ENCODE data around the gene NT5C.

Gene NT5C

DNA sequence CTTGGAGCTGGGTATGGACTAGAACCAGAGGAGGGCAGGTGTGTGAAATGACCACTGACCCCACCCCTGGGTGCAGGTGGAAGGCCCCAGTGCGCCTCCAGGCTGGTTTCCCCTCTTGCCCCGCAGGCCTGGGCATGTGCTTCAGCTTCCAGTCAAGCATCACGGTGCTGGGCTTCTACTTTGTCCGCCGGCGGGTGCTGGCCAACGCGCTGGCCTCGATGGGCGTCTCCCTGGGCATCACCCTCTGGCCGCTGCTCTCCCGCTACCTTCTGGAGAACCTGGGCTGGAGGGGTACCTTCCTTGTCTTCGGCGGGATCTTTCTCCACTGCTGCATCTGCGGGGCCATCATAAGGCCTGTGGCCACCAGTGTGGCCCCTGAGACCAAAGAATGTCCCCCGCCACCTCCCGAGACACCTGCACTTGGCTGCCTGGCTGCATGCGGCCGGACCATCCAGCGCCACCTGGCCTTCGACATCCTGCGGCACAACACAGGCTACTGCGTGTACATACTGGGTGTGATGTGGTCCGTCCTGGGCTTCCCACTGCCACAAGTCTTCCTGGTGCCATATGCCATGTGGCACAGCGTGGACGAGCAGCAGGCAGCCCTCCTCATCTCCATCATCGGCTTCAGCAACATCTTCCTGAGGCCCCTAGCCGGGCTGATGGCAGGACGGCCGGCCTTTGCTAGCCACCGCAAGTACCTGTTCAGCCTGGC is 31.5 kb downstream of the NT5C start:
- TF ChIP-seq, protein P1, sequence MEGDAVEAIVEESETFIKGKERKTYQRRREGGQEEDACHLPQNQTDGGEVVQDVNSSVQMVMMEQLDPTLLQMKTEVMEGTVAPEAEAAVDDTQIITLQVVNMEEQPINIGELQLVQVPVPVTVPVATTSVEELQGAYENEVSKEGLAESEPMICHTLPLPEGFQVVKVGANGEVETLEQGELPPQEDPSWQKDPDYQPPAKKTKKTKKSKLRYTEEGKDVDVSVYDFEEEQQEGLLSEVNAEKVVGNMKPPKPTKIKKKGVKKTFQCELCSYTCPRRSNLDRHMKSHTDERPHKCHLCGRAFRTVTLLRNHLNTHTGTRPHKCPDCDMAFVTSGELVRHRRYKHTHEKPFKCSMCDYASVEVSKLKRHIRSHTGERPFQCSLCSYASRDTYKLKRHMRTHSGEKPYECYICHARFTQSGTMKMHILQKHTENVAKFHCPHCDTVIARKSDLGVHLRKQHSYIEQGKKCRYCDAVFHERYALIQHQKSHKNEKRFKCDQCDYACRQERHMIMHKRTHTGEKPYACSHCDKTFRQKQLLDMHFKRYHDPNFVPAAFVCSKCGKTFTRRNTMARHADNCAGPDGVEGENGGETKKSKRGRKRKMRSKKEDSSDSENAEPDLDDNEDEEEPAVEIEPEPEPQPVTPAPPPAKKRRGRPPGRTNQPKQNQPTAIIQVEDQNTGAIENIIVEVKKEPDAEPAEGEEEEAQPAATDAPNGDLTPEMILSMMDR (IDR thresholded peaks at IDR 0.05; ENCODE audit: low read depth, low read length), result no peak
- Histone ChIP-seq H3K4me3 (ENCODE audit: low read depth, low read length) (no peak overlapping the region), H3K36me3 (no peaks in the 10 kb centered on the region), H3K9me3 (ENCODE audit: severe bottlenecking) (peaks cover 3% of the 10 kb centered on the region), H3K27ac (no peak overlapping the region), H3K27me3 (ENCODE audit: insufficient read depth, low read depth, severe bottlenecking) (no peaks in the 10 kb centered on the region)
- DNase-seq, result no peak

GRCh38 chr17:75098861-75099260 is 32.7 kb downstream of the NT5C start:
- H3K4me3 ChIP-seq (ENCODE audit: low read depth, low read length), result no peak overlapping the region
- DNase-seq, result no peak
- no peaks in the 10 kb centered on the region for H3K27me3 ChIP-seq (ENCODE audit: insufficient read depth, low read depth, severe bottlenecking)
- H3K36me3 ChIP-seq, result no peaks in the 10 kb centered on the region
- peaks cover 3% of the 10 kb centered on the region for H3K9me3 ChIP-seq (ENCODE audit: severe bottlenecking)
- TF ChIP-seq, protein P1 (IDR thresholded peaks at IDR 0.05; ENCODE audit: low read depth, low read length), result no peak
- no peak overlapping the region for H3K27ac ChIP-seq

GRCh38 chr17:75097865-75098264 is 33.7 kb downstream of the NT5C start:
- H3K4me3 ChIP-seq (ENCODE audit: low read depth, low read length), result no peak overlapping the region
- peaks cover 3% of the 10 kb centered on the region for H3K9me3 ChIP-seq (ENCODE audit: severe bottlenecking)
- TF ChIP-seq, protein P1 (IDR thresholded peaks at IDR 0.05; ENCODE audit: low read depth, low read length), result no peak

DNA sequence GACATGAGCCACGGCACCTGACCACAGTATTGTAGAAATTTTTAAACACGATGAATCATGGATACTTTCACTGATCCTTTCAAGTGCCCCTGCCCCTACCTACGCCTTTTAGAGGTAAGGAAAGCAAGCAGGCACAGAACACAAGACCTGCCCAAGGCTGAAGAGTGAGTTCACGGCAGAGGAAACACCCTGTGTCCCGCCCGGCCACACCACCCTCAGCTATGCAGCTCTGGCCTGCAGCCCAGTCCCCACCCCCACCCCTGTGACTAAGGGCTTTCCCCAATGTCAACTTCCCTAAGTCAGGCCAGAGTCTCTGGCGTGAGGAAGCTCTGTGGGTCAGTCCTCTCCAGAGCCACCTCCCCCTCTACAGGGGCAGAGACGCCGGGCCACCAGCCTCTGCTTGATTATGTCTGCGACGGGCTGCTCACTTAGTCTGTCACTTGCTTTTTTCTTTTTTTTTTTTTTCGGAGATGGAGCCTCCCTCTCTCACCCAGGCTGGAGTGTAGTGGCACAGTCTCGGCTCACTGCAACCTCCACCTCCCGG is 35.4 kb downstream of the NT5C start:
- no peak overlapping the region for H3K4me3 ChIP-seq (ENCODE audit: low read depth, low read length)
- H3K27me3 ChIP-seq (ENCODE audit: insufficient read depth, low read depth, severe bottlenecking), result no peaks in the 10 kb centered on the region
- no peak overlapping the region for H3K27ac ChIP-seq
- TF ChIP-seq, protein P1 (IDR thresholded peaks at IDR 0.05; ENCODE audit: low read depth, low read length), result no peak
- no peaks in the 10 kb centered on the region for H3K36me3 ChIP-seq
- no peak for DNase-seq
- peaks cover 3% of the 10 kb centered on the region for H3K9me3 ChIP-seq (ENCODE audit: severe bottlenecking)

More at GRCh38 chr17:75097865-75098264, 33.7 kb downstream of the NT5C start:
- no peaks in the 10 kb centered on the region for H3K27me3 ChIP-seq (ENCODE audit: insufficient read depth, low read depth, severe bottlenecking)
- no peaks in the 10 kb centered on the region for H3K36me3 ChIP-seq
- DNase-seq, result no peak
- H3K27ac ChIP-seq, result no peak overlapping the region

GRCh38 chr17:75094871-75095399 is 36.6 kb downstream of the NT5C start:
- Histone ChIP-seq H3K9me3 (ENCODE audit: severe bottlenecking) (peaks cover 3% of the 10 kb centered on the region), H3K27ac (no peak overlapping the region), H3K27me3 (ENCODE audit: insufficient read depth, low read depth, severe bottlenecking) (no peaks in the 10 kb centered on the region), H3K36me3 (no peaks in the 10 kb centered on the region), H3K4me3 (ENCODE audit: low read depth, low read length) (no peak overlapping the region)
- no peak for DNase-seq
- TF ChIP-seq, protein P1 (IDR thresholded peaks at IDR 0.05; ENCODE audit: low read depth, low read length), result no peak
